IPS-18a (cell line): ENCODE results near the gene C12orf60.

Experiments
- H3K27ac ChIP-seq: one replicate; pipeline ENCODE4 v1.5.1; 2013; ENCODE audit warnings: low read length
- H3K27me3 ChIP-seq: one replicate; pipeline ENCODE4 v1.6.1; 2013; ENCODE audit warnings: mild to moderate bottlenecking, low read length; ENCODE audit not compliant: control insufficient read depth, insufficient read depth
- H3K36me3 ChIP-seq: one replicate; pipeline ENCODE4 v1.6.1; 2013; ENCODE audit warnings: low read depth, low read length; ENCODE audit not compliant: control insufficient read depth
- H3K4me1 ChIP-seq: one replicate; pipeline ENCODE4 v1.6.1; 2013; ENCODE audit warnings: low read depth, low read length; ENCODE audit not compliant: control insufficient read depth
- H3K4me3 ChIP-seq: one replicate; pipeline ENCODE4 v1.5.1; 2013; ENCODE audit warnings: low read length
- H3K9ac ChIP-seq: one replicate; pipeline ENCODE4 v1.6.1; 2013; ENCODE audit warnings: mild to moderate bottlenecking, low read length, moderate library complexity
- H3K9me3 ChIP-seq: one replicate; pipeline ENCODE4 v1.6.1; 2013; ENCODE audit warnings: low read depth, low read length; ENCODE audit not compliant: control insufficient read depth

The C12orf60 gene

DNA sequence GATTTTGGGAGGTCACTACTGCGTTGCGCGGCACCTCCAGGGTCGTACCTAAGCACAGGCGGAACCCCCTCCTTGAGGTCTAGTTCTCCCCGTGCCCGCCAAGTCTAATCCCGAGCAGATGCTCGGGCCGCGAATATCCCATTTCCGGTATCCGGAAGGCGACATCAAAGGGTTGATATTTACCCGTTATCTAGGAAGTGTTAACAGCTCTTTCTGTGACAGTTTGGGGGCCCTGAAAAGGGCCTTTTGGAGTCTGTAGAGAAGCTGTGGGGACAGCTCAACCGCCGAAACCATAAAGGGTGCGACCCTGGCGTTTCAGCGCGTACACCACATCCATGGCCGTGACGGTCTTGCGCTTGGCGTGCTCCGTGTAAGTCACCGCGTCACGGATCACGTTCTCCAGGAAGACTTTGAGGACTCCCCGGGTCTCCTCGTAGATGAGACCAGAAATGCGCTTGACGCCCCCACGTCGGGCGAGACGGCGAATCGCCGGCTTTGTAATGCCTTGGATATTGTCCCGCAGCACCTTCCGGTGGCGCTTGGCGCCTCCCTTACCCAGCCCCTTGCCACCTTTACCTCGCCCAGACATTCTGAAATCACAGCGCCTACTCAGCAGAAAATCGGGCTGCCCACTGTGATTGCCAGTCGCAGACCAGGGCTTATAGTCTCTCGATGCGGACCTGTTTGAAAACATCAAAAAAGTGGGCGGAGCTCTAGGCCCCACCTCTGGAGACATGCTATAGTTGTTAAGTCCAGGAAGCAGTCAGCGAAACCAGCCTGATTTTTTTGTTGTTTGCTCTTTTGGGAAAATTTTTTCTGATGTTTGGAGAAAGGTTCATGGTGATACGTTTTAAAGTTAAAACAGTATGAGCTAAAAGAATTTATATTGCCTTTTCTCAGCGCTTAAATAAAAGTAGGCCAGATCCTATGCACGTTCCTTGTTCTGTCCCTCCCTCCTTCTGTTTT lies 32.7 kb upstream of the C12orf60 start:
- Histone ChIP-seq H3K9ac (peak overlapping the region; percentile 86), H3K27ac (peak overlapping the region; percentile 87), H3K4me1 (peaks cover 5% of the 10 kb centered on the region), H3K9me3 (no peaks in the 10 kb centered on the region), H3K36me3 (no peaks in the 10 kb centered on the region), H3K27me3 (peaks cover 4% of the 10 kb centered on the region), H3K4me3 (peak overlapping the region; percentile 96)

DNA sequence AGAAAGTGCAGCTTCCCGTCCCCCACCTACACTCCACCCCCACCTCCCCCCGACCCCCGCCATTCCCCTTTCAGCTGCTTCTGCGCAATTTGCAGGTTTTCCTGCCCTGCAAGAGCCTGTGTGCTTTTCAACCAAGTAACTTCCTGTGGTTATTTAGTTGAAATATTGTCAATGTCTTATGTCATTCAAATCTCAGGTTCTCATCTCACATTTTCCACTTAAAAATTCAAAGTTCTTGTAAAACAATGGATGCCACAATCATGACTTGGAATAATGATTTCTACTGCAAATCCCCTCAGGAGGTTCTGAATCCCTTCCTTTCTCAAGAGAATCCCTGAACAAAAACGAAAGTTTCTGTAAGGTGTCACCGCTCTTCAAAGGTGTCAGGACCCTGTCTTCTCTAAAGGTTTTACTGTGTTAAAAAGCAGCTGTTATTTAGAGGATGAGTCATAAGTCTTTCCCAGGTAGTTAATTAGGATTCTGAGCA lies 31.8 kb upstream of the C12orf60 start:
- Histone ChIP-seq H3K4me3 (peak overlapping the region; percentile 96), H3K27ac (peak overlapping the region; percentile 87), H3K9me3 (no peaks in the 10 kb centered on the region)

DNA sequence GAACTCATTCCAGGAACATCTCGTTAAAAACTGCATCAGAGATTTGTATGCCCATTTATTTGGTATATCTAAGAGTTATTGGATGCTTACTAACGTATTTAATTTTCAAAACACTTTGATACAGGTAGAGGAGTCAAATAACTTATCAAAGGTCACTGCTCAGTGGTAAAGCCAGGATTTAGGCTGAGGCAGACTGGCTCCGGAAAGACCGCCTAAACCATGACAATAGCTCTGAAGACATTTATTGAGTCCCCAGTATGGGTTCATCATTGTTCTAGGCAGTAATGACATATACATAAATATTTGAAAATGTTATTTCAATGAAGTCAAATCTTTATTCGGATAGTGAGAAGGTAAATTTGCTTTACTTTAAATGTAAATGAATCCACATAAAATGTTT lies 30.5 kb upstream of the C12orf60 start:
- H3K27ac ChIP-seq: no peak overlapping the region
- no peaks in the 10 kb centered on the region for H3K9me3 ChIP-seq
- no peak overlapping the region for H3K9ac ChIP-seq
- no peaks in the 10 kb centered on the region for H3K36me3 ChIP-seq
- H3K27me3 ChIP-seq: peaks cover 4% of the 10 kb centered on the region
- H3K4me3 ChIP-seq: peak overlapping the region; percentile 90
- H3K4me1 ChIP-seq: peaks cover 5% of the 10 kb centered on the region

More for the DNA sequence above, 31.8 kb upstream of the C12orf60 start:
- H3K9ac ChIP-seq: peak overlapping the region; percentile 86
- peaks cover 4% of the 10 kb centered on the region for H3K27me3 ChIP-seq
- peaks cover 5% of the 10 kb centered on the region for H3K4me1 ChIP-seq
- no peaks in the 10 kb centered on the region for H3K36me3 ChIP-seq

DNA sequence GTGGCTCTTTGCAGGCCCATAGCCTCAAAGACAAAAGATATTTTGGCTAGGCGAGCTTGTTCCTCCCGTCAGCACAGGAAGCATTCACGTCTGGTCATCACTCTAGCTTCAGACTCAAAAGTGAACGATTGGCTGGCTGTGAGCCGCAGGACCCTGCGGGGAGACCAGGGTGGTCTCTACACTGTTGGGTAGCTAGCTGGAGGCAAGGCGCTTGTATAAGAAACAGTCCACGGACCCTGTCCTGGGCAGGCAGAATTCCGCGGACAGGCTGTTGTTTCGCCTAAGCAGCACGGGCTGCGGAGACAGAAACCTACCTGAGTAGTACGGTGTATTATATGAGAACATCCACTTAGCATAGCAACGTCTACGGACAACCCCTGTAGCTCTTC lies 29.8 kb upstream of the C12orf60 start:
- Histone ChIP-seq H3K9me3 (no peaks in the 10 kb centered on the region), H3K4me3 (peak overlapping the region; percentile 90), H3K9ac (peak overlapping the region; percentile 73), H3K27ac (peak overlapping the region; percentile 56), H3K36me3 (no peaks in the 10 kb centered on the region), H3K4me1 (peaks cover 5% of the 10 kb centered on the region), H3K27me3 (peaks cover 4% of the 10 kb centered on the region)

DNA sequence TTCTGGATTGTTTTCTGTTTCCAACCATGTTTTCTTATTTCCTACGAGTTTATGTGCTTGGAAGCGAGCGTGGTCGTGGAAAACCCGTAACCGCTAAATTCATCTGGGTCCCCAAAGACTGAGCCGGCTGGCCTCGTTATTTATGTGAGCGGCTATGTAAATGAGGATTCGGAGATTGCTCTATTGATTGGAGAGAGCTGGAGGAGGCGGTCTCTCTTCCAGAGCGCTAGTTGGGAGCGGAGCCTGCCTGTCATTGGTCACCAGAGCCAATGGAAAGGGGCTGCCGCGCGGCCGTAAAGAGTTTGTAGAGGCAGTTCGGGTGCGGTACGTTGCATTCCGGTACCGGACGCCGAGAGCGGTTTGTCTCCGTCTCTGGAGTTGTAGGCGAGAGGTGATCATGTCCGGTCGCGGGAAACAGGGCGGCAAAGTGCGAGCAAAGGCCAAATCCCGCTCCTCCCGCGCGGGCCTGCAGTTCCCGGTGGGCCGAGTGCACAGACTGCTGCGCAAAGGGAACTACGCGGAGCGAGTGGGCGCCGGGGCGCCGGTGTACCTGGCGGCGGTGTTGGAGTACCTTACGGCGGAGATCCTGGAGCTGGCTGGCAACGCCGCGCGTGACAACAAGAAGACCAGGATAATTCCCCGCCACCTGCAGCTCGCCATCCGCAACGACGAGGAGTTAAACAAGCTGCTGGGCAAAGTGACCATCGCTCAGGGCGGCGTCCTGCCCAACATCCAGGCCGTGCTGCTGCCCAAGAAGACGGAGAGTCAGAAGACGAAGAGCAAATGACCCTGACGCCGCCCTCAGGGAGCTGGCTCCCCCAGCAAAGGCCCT lies 29.2 kb upstream of the C12orf60 start:
- Histone ChIP-seq H3K9me3 (no peaks in the 10 kb centered on the region), H3K4me1 (peaks cover 5% of the 10 kb centered on the region), H3K27ac (peak overlapping the region; percentile 56), H3K4me3 (peak overlapping the region; percentile 90), H3K36me3 (no peaks in the 10 kb centered on the region), H3K9ac (peak overlapping the region; percentile 73), H3K27me3 (peaks cover 4% of the 10 kb centered on the region)

DNA sequence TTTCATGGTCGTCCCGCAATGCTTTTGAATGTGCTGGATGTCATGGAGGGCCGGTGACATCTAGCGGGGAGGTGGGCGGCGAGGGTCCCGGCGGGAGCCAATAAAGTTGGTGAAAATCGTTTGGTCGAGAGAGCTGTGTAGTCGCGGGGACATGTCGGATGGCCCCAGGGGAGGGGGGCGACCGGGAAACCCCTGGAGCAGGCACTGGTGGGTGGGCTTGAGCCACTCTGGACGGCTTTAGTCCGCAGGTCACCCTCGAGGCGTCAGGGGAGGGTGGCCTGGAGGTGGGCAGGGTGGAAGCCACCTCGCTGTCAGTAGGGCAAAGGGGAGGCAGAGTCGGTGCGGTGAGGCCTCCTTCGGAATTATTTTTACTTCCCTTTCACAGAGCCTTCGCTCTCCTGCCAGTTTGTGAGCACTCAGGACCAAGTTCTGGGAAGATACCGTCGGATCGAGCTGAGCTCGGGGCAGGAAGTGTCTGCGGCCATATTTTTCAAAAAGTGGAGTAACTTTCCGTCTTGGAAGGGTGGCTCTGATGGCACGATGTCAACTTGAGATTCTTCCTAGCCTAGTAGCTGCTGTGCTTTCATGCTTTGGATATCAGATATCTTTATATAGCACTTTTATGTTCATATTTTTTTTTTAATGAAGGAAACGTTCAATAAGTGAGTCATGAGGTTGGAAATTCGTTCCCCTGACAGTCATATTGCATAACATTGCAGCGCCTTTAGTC lies 28.4 kb upstream of the C12orf60 start:
- H3K9me3 ChIP-seq: no peaks in the 10 kb centered on the region
- H3K4me1 ChIP-seq: peaks cover 5% of the 10 kb centered on the region
- no peak overlapping the region for H3K27ac ChIP-seq
- peak overlapping the region; percentile 90 for H3K4me3 ChIP-seq
- H3K9ac ChIP-seq: peak overlapping the region; percentile 73
- peaks cover 4% of the 10 kb centered on the region for H3K27me3 ChIP-seq
- no peaks in the 10 kb centered on the region for H3K36me3 ChIP-seq

DNA sequence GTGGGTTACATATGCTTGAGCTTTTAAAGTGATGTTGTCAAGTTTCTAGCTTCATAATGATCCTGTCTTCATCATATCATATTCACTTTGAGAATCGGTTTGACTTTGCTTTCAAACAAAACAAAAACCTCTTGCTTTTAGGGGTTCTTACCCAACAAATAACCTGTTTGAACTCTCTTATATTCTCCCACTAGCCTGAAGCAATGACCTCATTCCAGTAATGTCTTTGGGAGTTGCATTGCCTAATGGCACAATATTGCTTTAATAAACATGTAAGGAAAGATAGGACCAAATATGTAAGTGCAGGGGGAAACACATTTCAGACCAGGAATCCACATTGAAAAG lies 27.9 kb upstream of the C12orf60 start:
- H3K27me3 ChIP-seq: peaks cover 4% of the 10 kb centered on the region
- H3K36me3 ChIP-seq: no peaks in the 10 kb centered on the region
- H3K9me3 ChIP-seq: no peaks in the 10 kb centered on the region
- H3K4me3 ChIP-seq: peak overlapping the region; percentile 90
- H3K27ac ChIP-seq: no peak overlapping the region
- H3K4me1 ChIP-seq: peaks cover 5% of the 10 kb centered on the region
- no peak overlapping the region for H3K9ac ChIP-seq

DNA sequence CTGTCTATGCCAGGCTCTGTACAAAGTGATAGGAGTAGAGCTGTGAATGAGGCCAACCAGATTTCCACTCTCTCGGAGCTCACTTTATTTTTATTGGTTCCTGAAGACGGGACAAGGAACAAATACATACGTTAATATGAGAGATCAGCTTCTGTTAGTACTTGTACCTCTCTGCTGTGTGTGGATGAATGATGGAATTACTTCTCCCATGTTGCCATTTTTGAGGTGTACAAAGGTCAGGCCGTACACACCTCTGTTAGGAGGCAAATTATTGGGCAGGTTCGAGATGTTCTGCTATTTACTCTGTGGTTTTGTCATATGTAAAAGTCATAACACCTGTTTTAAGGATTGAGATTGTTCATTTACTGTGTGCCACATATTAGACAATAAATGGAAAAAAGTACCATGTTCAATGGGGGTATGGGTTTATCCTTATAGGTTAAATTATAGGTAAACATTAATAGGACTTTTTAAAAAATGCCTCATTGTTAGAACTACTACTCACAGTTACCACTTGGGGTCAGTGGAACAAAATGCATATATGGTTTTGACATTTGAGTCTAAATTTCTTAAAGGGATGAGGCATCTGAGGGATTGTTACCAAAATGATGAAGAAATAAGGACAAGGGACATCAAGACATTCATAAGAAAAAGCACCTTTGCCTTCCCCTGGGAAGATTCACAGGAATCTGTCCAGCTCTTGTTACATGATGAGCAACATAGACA lies 27.1 kb upstream of the C12orf60 start:
- Histone ChIP-seq H3K9me3 (no peaks in the 10 kb centered on the region), H3K4me1 (peaks cover 5% of the 10 kb centered on the region), H3K27me3 (peaks cover 4% of the 10 kb centered on the region), H3K27ac (no peak overlapping the region), H3K9ac (no peak overlapping the region), H3K36me3 (no peaks in the 10 kb centered on the region), H3K4me3 (no peak overlapping the region)

DNA sequence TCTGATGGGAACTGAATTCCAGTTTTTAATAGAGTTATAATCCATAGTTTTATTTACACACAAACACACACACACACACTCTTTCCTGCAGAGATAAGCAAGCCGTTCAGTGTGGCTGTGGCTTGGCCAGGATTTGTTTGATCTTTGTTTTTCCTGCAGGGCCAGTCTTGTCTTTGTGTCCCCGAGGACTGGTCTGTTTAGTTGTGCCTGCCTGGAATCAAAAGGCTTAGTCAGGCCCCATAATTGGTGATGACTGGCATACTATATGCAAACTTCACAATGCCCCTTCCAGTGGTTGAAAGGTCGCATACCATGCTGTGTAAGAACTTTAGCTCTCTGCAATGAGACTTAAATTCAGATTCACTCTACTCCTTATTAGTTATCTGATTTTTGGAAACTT lies 26.2 kb upstream of the C12orf60 start:
- no peak overlapping the region for H3K9ac ChIP-seq
- H3K4me3 ChIP-seq: no peak overlapping the region
- no peaks in the 10 kb centered on the region for H3K4me1 ChIP-seq
- no peak overlapping the region for H3K27ac ChIP-seq
- H3K27me3 ChIP-seq: peaks cover 4% of the 10 kb centered on the region
- no peaks in the 10 kb centered on the region for H3K36me3 ChIP-seq
- no peaks in the 10 kb centered on the region for H3K9me3 ChIP-seq

DNA sequence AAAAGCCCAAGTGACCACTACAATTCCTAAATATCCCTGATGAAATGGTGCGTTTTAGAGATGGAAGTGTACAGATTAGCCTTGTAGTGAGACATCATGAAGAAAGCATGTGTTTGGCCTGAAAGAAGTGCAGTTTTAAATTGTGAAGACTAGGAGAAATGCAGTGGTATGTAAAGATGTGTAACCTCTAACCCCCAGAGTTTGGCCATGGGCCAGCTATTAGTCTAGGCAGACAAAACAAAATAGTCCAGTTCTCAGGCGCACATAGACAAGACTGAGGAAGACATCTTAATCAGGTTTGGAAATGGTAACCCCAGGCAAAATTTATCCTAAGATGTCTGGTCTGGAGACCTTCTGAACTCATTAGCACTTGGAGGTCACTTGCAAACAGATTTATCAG lies 23.6 kb upstream of the C12orf60 start:
- H3K4me3 ChIP-seq: no peak overlapping the region
- no peaks in the 10 kb centered on the region for H3K4me1 ChIP-seq
- peaks cover 4% of the 10 kb centered on the region for H3K27me3 ChIP-seq
- H3K9ac ChIP-seq: no peak overlapping the region
- no peak overlapping the region for H3K27ac ChIP-seq
- H3K36me3 ChIP-seq: no peaks in the 10 kb centered on the region
- H3K9me3 ChIP-seq: no peaks in the 10 kb centered on the region
